Measurements from ENCODE around the gene TMEM132D. TPM values are rescaled to one million over a fixed set of nuclear protein-coding genes. Genes with fewer than 3 reads are reported as not detected.

TMEM132D gene
- total and polyA plus RNA-seq, 4 donors: 0.06 to 0.20 (median 0.13) TPM

- Histone ChIP-seq H3K9ac (ENCODE audit: insufficient read depth in 1 of 2, low read length in 2 of 2) (no peak overlapping the region), H3K27me3 (ENCODE audit: control insufficient read depth in 3 of 3, insufficient read depth in 3 of 3, low read length in 2 of 3) (peaks cover 0 to 2% (median 0%) of the 10 kb centered on the region in 3 donors), H3K27ac (ENCODE audit: low read depth in 1 of 2, low read length in 1 of 2) (no peak overlapping the region), H3K4me1 (ENCODE audit: control insufficient read depth in 5 of 5, insufficient read depth in 5 of 5, low read length in 5 of 5) (no peaks in the 10 kb centered on the region), H3K9me3 (ENCODE audit: control insufficient read depth in 4 of 4, insufficient read depth in 3 of 4, low read length in 3 of 4) (peaks cover 0 to 2% (median 0%) of the 10 kb centered on the region in 4 donors), H3K4me3 (no peak overlapping the region), H3K36me3 (ENCODE audit: control insufficient read depth in 4 of 4, insufficient read depth in 4 of 4, low read length in 4 of 4) (no peaks in the 10 kb centered on the region)
- TF ChIP-seq CTCF (IDR thresholded peaks at IDR 0.05; ENCODE audit: control extremely low read depth, extremely low read depth): no peak
- ATAC-seq (ENCODE audit: insufficient read depth, low FRiP score) (no peak), DNase-seq (no peak)
- 31 to 33% methylated on average over 15 of the region's 15 CpGs for WGBS, 2 donors
Observed at GRCh38 chr12:129069886-129070285, 833.9 kb downstream of the TMEM132D start.

GRCh38 chr12:129068684-129069083 lies 835.1 kb downstream of the TMEM132D start:
- Histone ChIP-seq H3K4me1 (ENCODE audit: control insufficient read depth in 5 of 5, insufficient read depth in 5 of 5, low read length in 5 of 5) (no peaks in the 10 kb centered on the region), H3K9ac (ENCODE audit: insufficient read depth in 1 of 2, low read length in 2 of 2) (no peak overlapping the region), H3K27ac (ENCODE audit: low read depth in 1 of 2, low read length in 1 of 2) (no peak overlapping the region), H3K4me3 (no peak overlapping the region), H3K9me3 (ENCODE audit: control insufficient read depth in 4 of 4, insufficient read depth in 3 of 4, low read length in 3 of 4) (peaks cover 0 to 5% (median 0%) of the 10 kb centered on the region in 4 donors), H3K36me3 (ENCODE audit: control insufficient read depth in 4 of 4, insufficient read depth in 4 of 4, low read length in 4 of 4) (no peaks in the 10 kb centered on the region), H3K27me3 (ENCODE audit: control insufficient read depth in 3 of 3, insufficient read depth in 3 of 3, low read length in 2 of 3) (peaks cover 0 to 2% (median 0%) of the 10 kb centered on the region in 3 donors)
- no peak for TF ChIP-seq CTCF (IDR thresholded peaks at IDR 0.05; ENCODE audit: control extremely low read depth, extremely low read depth)
- DNase-seq: no peak
- ATAC-seq (ENCODE audit: insufficient read depth, low FRiP score): no peak
- WGBS, 2 donors: 72 to 78% methylated on average over 10 of the region's 10 CpGs

GRCh38 chr12:129067491-129067890 lies 836.3 kb downstream of the TMEM132D start:
- no peak overlapping the region for H3K4me3 ChIP-seq
- H3K9me3 ChIP-seq (ENCODE audit: control insufficient read depth in 4 of 4, insufficient read depth in 3 of 4, low read length in 3 of 4): peaks cover 0 to 6% (median 1%) of the 10 kb centered on the region in 4 donors
- H3K27ac ChIP-seq (ENCODE audit: low read depth in 1 of 2, low read length in 1 of 2): no peak overlapping the region
- TF ChIP-seq CTCF (IDR thresholded peaks at IDR 0.05; ENCODE audit: control extremely low read depth, extremely low read depth): no peak
- no peaks in the 10 kb centered on the region for H3K36me3 ChIP-seq (ENCODE audit: control insufficient read depth in 4 of 4, insufficient read depth in 4 of 4, low read length in 4 of 4)
- ATAC-seq (ENCODE audit: insufficient read depth, low FRiP score) (no peak), DNase-seq (no peak)
- no peaks in the 10 kb centered on the region for H3K4me1 ChIP-seq (ENCODE audit: control insufficient read depth in 5 of 5, insufficient read depth in 5 of 5, low read length in 5 of 5)
- H3K9ac ChIP-seq (ENCODE audit: insufficient read depth in 1 of 2, low read length in 2 of 2): no peak overlapping the region
- WGBS, 2 donors: 35 to 39% methylated on average over 9 of the region's 9 CpGs
- H3K27me3 ChIP-seq (ENCODE audit: control insufficient read depth in 3 of 3, insufficient read depth in 3 of 3, low read length in 2 of 3): peaks cover 0 to 2% (median 0%) of the 10 kb centered on the region in 3 donors
